ENCODE results near the gene ASAP3.

DNA sequence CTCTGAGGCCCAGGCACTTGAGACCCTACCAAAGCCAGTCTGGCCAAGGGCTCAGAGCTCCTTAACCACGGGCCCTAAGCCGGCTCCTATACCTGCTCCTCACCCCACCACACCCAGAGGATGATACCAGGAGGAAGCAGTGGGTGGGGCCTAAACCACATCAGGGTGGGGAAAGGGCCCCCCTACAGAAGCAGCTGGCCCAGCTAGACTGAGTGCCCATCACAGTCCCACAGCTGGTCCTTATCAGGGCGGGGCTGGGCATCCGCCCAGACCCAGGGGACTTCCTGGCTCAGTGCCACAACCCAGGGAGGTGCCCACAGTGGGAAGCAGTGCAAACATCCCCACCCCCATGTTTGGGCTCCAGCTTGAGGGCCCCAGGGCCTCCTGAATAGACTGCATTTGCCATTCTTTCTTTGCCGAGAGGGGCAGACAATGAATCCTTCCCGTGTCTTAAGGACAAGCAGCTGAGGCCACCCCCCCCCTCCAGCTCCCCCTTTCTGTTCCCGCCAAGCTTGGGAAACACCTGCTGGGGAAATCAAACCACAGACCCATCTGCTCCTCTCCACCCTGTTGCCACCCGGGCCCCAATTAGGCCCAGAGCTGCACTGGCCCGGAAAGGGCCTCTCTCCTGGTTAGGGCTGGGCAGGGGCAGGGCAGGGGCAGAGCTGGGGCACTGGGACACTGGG is 40.9 kb upstream of the ASAP3 start:
- TF ChIP-seq TAF1 (IDR thresholded peaks at IDR 0.05; ENCODE audit: borderline replicate concordance, insufficient read depth, low read length) (no peak), POLR2AphosphoS5 (IDR thresholded peaks at IDR 0.05; ENCODE audit: low read depth, low read length) (no peak), SIN3A (IDR thresholded peaks at IDR 0.05; ENCODE audit: borderline replicate concordance, insufficient read depth, low read length) (no peak), FOXP2 (optimal IDR thresholded peaks at IDR 0.05; ENCODE audit: borderline replicate concordance, extremely low read depth, extremely low read length, insufficient read depth) (no peak)
- TF ChIP-seq, protein P1, sequence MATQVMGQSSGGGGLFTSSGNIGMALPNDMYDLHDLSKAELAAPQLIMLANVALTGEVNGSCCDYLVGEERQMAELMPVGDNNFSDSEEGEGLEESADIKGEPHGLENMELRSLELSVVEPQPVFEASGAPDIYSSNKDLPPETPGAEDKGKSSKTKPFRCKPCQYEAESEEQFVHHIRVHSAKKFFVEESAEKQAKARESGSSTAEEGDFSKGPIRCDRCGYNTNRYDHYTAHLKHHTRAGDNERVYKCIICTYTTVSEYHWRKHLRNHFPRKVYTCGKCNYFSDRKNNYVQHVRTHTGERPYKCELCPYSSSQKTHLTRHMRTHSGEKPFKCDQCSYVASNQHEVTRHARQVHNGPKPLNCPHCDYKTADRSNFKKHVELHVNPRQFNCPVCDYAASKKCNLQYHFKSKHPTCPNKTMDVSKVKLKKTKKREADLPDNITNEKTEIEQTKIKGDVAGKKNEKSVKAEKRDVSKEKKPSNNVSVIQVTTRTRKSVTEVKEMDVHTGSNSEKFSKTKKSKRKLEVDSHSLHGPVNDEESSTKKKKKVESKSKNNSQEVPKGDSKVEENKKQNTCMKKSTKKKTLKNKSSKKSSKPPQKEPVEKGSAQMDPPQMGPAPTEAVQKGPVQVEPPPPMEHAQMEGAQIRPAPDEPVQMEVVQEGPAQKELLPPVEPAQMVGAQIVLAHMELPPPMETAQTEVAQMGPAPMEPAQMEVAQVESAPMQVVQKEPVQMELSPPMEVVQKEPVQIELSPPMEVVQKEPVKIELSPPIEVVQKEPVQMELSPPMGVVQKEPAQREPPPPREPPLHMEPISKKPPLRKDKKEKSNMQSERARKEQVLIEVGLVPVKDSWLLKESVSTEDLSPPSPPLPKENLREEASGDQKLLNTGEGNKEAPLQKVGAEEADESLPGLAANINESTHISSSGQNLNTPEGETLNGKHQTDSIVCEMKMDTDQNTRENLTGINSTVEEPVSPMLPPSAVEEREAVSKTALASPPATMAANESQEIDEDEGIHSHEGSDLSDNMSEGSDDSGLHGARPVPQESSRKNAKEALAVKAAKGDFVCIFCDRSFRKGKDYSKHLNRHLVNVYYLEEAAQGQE (IDR thresholded peaks at IDR 0.05; ENCODE audit: insufficient read depth in 1 of 2, low read depth in 2 of 2, low read length in 2 of 2) = no peak
